NB4 (cell line): ENCODE data around the gene BLID.

Source experiments
- MYC ChIP-seq: IDR thresholded peaks from 2 replicates; pipeline ENCODE4 v1.6.1; 2011; ENCODE audit warnings: low read depth, low read length
- POLR2A ChIP-seq: IDR thresholded peaks from 2 replicates; pipeline ENCODE4 v1.6.1; 2011; ENCODE audit warnings: mild to moderate bottlenecking; ENCODE audit not compliant: insufficient read length; ENCODE audit errors: extremely low read depth
- TF ChIP-seq, protein P1 (sequence below): IDR thresholded peaks from one replicate; pipeline ENCODE4 v1.5.1; 2012; ENCODE audit warnings: low read depth, low read length
- TF ChIP-seq, protein P2 (sequence below): IDR thresholded peaks from 2 replicates; pipeline ENCODE4 v1.6.1; 2011; ENCODE audit warnings: low read depth, low read length

DNA sequence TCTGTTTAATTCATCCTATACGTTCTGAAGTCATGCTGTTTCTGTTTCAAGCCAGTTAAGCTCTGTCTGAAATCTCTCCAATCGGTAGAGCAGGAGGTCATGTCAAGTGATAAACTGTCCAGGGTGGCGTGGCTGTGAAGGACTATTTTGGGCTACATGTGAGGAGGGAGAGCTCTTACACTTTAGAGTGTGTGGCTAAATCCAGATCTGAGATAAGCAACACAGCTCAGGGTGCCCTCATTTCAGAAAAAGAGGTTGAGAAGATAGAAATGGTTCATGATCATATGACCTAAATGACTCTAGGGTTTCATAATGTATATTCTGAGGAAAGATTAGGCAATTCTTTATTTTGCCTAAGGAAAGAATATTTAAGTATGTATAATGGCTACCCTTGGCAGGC lies 8.4 kb downstream of the BLID start:
- TF ChIP-seq, protein P1, sequence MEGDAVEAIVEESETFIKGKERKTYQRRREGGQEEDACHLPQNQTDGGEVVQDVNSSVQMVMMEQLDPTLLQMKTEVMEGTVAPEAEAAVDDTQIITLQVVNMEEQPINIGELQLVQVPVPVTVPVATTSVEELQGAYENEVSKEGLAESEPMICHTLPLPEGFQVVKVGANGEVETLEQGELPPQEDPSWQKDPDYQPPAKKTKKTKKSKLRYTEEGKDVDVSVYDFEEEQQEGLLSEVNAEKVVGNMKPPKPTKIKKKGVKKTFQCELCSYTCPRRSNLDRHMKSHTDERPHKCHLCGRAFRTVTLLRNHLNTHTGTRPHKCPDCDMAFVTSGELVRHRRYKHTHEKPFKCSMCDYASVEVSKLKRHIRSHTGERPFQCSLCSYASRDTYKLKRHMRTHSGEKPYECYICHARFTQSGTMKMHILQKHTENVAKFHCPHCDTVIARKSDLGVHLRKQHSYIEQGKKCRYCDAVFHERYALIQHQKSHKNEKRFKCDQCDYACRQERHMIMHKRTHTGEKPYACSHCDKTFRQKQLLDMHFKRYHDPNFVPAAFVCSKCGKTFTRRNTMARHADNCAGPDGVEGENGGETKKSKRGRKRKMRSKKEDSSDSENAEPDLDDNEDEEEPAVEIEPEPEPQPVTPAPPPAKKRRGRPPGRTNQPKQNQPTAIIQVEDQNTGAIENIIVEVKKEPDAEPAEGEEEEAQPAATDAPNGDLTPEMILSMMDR = no peak
- no peak for TF ChIP-seq POLR2A
- no peak for TF ChIP-seq MYC
- TF ChIP-seq, protein P2, sequence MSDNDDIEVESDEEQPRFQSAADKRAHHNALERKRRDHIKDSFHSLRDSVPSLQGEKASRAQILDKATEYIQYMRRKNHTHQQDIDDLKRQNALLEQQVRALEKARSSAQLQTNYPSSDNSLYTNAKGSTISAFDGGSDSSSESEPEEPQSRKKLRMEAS = no peak
